Activated naive CD4-positive, alpha-beta T cell (primary cell): Measurements from ENCODE around the gene GRM5.
"Not testable (repeated sequence)": the region's sequence is repeated elsewhere in the genome, so short reads cannot be mapped to it uniquely, and the experiment has no call there.

ENCODE experiments used
- DNase-seq, 4 experiments: peaks; one replicate each; lab custom pipeline; 2025; lab: John Stamatoyannopoulos, UW

Gene GRM5

DNA sequence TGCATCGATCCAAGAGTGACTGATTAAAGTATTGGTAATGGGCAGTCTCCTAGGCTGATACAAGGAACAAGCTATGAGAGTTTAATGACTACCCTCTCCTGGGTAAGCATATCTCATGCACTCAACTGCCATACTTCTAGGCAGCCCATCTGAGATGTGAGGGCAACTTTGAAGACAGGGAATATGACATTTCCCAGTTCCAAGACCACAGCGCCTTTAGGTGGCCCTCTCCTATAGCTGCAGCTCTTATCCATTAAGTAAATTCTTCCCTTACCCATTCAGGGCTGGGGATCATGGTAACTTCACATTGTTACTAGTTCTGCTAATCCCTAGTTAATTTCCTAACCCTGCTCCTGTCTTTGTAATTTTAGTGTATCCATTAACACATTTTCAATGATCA, 570.9 kb downstream of the GRM5 start:
- no peak for DNase-seq

DNA sequence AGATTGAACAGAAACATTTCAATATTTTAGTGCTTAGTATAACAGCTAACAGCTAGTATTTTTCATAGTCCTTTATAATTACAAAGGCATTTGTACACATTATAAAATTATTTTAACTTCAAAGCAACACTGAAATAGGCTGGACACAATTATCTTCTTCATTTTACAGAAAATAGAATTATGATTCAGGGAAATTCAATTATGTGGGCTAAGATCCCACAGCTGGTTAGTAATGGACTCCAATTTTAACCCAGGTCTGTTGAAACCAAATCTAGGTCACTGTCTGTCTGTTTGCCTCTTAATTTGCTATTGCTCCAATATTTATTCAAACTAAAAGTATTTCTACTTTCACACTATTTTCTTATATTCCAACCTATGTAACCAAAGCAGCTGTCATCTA, 574.1 kb downstream of the GRM5 start:
- no peak for DNase-seq

DNA sequence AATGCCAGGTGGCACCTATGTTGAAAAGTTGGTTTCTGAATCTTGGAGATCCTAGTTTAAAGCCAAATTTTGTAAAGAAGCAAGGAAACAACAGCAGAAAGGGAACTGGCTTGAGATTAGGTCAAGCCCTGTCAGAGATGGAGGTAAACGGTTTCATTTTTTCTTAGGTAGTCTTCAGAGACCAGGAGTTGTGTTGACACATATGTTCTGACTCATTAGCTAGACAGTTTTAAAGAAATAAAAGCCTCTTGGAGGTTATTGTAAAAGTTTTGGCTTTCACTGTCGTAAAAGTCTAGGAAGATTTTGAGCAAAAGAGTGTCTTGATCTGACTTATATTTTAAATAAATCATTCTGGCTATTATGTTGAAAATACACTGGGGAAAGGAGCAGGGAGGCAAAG, 576.8 kb downstream of the GRM5 start:
- no peak for DNase-seq

DNA sequence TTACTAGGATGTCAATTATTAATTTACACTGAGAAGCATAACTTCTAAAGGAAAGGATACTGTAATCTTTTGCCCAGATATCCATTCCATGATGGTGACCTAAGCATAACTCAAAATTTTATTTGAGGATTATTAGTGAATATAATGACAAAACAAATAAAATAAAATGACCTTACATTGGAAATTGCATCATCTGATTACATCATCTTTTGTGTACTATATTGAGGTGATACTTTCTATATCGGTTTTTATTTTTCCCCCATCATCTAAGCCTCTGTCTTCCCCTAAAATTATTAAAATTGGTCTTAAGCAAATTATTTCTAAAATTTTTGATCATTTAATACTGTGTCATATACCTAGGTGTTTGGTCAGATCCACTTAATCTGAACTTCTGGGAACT, 578.1 kb downstream of the GRM5 start:
- no peak for DNase-seq

DNA sequence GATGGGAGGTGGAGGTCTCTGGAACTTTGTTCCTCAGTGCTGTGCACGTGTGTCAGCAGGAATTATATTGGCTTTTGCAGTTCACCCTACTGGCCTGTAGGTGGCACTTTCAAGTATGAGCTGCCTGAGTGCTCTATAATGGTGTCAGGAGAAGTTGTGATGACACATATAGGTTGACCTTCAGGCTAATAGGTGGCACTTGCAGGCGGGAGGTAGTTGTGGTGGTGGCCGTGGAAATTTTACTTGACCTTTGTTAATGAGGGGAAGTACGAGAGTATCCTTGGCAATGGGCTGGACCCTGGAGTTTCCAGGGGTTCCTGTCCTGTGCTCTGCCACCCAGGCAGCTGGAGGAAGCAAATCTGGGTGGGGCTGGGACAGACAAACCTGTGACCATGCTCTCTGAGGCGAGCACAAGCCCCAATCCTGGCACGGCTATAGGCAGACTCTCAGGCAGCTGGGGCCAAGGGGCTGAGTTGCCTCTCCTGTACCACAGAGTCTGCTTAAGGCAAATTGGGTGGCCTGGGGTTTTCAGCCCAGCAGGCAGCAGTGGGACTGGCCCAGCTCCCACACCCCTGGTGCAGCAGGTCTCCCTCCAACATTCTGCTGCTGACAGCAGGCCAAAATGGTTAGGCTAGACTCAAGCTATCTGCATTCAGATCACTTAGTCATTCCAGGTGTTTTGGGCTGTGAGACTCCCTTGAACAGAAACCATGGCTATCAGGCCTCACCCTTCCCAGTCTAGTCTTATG, 580.7 kb downstream of the GRM5 start:
- no peak for DNase-seq

DNA sequence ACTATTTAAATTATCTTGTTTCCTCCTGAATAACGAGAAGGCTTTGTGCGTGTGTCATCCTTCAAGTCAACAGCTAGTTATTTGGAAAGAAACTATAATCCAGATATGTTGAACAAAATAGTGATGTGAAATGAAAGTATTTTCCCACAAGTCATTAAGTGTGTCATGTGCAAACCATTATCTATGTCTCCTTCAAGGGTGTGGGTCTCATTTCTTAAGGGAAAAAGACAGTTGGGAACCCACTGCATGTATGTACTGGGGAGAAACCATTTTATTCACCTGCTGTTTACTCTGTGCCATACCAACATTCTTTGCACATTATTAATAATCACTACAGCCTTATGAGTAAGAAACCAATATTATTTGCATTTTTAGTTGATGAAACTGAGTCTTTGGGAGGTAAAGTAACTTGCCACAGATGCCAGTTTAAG, 582.9 kb downstream of the GRM5 start:
- DNase-seq, result no peak

DNA sequence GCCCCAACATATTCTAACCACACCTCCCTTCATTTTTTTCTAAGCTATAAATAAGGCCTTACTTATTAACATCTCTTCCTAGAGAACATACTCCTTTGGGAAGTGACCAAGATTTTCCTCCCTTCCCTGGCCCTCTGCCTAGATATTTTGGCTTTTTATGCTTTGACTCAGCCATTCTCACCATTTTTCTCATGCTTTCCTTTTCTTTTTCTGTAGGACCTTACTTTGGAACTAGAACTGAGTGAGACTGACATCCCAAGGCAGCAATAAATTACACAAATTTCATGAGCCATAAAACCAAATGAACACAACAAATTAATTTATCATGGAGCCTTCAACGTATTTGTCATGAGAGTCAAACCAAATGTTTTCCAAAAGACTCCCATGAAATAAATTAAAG, 585.6 kb downstream of the GRM5 start:
- DNase-seq, result no peak

DNA sequence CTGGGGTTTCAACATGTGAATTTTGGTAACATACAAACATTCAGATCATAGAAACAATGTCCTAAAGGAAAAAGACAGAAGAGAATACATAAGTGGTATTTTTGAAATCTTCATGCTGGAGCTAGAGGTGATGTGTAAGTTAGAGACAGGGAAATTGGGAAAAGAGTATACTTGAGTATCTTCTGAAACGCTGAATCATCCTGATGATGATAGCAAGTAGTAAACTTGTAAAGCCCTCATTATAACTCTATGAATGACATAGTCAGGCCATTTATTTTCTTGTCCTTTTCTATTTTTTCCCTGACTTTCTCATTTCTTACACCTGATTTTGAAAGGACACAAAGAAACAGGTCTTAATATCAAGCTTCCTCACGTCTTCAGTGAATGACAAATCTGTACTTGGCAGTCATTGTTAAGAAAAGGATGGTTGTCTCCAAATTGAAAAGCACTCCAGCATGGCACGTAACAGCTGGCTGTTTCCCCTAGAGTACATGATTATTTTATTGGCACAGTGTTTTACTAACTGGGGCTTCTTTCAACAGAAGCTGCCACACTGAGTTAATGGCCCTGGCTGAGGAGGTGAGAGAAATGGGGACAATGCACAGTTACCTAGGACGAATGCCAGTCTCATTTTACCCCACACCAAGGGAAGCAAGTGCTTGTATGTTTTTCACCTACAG, 587.5 kb downstream of the GRM5 start:
- DNase-seq, result no peak

DNA sequence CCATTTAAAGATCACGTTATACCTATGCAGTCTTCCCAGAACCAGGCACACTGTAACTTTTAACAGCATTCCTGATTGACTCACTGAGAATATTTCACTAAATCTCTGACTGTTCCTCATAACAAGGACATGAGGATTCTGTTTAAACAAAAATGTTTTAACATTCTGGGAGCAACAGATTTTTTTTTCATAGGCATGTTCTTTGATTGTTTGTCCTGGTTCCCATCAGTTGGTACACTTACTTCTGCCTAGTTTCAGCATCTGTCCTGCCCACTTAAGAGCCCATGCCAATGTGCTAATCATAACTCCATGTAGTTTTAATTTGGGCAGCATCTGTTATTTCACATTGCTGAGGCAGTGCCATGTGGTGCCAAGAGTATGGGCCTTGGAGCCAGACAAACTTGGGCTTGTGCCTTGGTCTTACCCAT, 589.8 kb downstream of the GRM5 start:
- DNase-seq, result no peak

DNA sequence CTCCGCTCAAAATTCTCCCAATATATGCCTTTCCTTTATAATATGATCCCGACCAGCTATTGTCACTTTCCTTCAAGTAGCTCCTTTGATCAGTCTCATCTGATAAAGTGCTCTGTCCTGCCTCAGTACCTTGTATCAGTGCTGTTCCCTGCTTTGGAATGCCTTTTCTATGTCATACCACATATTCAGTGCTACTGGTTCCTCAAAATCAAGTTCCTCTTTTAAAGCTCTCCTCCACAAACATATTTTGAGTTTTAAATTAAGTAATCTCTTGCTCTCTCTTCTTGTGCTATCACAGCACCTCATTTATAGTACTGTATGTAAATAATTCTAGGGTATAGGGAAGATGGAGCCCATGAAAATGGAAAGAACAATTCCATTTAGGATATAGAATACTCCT, 591.1 kb downstream of the GRM5 start:
- DNase-seq, result no peak

DNA sequence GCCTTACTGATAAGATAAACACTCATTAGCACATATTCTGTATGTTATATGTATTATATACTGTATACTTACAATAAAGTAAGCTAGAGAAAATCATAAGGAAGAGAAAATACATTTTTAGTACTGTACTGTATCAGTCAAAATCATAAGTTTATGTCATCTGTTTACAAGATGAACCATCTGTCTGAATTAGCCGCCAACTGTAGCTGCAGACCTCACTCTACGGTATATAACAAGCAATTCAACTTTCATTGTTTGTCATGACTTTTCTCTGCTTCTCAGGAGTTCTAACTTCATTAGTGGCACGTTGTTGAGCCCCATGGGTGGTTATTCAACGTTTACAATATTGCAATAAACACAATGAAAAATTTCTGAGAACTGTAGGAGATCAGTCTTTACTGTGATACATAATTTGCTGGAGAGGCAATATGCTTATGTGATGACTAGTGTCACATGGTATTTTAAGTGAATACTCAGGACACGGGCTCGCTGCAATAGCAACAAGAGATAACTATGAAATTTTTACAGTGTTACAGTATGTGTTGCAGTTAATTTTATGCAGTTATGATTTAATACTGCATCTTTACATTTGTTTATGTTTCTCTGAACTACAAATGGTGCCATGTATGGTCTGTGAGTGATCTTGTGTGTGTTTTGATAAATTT, 596.1 kb downstream of the GRM5 start:
- no peak for DNase-seq

DNA sequence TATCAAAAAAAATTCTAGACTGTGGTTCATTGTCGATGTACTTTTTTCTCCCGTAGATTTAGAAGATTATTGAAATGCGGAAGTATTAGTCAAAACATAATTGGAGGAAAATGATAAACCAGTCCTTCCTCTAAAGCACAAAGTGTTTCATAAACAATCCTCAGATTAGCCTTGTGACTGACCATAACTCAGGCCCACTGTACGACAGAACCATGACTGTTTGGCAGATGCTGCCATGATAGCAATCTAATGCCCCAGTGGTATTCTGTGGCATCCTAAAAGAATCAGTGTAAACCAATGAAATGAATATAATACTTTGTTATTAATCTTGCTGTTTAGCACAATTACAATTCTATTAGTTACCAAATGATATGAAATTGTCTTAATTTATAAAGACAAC, 601.3 kb downstream of the GRM5 start:
- no peak for DNase-seq

DNA sequence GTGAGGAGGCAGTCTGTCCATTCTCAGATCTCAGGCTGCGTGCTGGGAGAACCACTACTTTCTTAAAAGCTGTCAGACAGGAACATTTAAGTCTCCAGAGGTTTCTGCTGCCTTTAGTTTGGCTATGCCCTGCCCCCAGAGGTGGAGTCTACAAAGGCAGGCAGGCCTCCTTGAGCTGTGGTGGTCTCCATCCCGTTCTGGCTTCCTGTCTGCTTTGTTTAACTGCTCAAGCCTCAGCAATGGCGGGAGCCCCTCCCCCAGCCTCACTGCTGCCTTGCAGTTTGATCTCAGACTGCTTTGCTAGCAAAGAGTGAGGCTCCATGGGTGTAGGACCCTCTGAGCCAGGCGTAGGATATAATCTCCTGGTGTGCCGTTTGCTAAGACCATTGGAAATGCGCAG, 602.5 kb downstream of the GRM5 start:
- not testable (repeated sequence) for DNase-seq

DNA sequence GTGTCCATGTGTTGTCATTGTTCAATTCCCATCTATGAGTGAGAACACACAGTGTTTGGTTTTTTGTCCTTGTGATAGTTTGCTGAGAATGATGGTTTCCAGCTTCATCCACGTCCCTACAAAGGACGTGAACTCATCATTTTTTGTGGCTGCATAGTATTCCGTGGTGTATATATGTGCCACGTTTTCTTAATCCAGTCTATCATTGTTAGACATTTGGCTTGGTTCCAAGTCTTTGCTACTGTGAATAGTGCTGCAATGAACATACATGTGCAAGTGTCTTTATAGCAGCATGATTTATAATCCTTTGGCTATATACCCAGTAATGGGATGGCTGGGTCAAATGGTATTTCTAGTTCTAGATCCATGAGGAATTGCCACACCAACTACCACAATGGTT, 607.7 kb downstream of the GRM5 start:
- DNase-seq, result not testable (repeated sequence)

DNA sequence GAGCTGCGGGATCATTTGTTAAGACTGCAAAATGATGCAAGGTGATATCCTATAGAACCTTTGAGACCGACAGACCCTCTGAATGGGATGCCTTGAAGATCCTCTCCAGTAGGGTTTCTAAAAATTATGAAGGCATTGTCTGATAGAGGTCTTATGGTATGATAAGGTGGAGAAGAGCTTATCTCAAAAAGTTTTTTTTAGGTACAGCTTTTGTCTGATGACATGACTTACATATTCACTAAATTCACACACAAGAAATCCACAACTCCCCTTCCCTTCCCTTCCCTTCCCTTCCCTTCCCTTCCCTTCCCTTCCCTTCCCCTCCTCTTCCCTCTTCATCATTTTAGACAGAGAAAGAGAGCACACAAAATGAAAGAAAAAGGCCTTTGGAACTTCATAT, 609.8 kb downstream of the GRM5 start:
- no peak for DNase-seq

DNA sequence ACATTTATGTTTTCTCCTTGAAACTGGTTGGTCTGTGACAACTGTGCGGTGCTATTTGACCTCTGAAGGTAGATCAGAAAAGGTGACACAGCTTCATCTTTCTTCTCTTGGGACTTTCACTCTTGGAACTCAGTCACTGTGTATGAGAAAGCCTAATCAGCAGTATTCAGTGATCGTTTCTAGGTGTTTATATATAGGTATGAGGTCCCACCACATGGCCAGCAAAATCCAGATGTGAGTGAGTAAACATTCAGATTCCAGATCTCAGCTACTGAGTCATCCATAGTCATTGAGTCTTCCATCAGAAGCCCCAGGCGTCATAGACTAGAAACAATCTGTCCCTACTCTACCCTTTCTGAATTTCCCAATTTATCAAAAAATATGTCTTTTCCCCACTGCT, 610.9 kb downstream of the GRM5 start:
- DNase-seq, result no peak
